H9 (cell line): ENCODE results near the gene PPP3CA. TPM values are rescaled to one million over a fixed set of nuclear protein-coding genes. Genes with fewer than 3 reads are reported as not detected.

Source experiments
- DNase-seq: peaks from one replicate; pipeline ENCODE4 v3.0.0-alpha.2; 2017
- H2AFZ ChIP-seq: one replicate; pipeline ENCODE4 v1.6.1; 2013; ENCODE audit warnings: mild to moderate bottlenecking, low read length, control low read depth, moderate library complexity
- H2AK5ac ChIP-seq: 2 replicates; pipeline ENCODE4 v1.6.1; 2013; ENCODE audit warnings: low read length, control low read depth, mixed read lengths; ENCODE audit not compliant: insufficient read length
- H2BK120ac ChIP-seq: one replicate; pipeline ENCODE4 v1.6.1; 2013; ENCODE audit warnings: low read depth, mild to moderate bottlenecking, low read length, control low read depth, inconsistent platforms; ENCODE audit not compliant: poor library complexity, severe bottlenecking
- H2BK12ac ChIP-seq: 2 replicates; pipeline ENCODE4 v1.6.1; 2013; ENCODE audit warnings: low read length, control low read depth, mixed read lengths, low read depth; ENCODE audit not compliant: insufficient read length
- H2BK15ac ChIP-seq: 2 replicates; pipeline ENCODE4 v1.6.1; 2013; ENCODE audit warnings: low read depth, low read length, control low read depth
- H2BK20ac ChIP-seq: one replicate; pipeline ENCODE4 v1.6.1; 2013; ENCODE audit warnings: low read depth, mild to moderate bottlenecking, low read length, control low read depth, inconsistent platforms; ENCODE audit not compliant: poor library complexity, severe bottlenecking
- H2BK5ac ChIP-seq: 2 replicates; pipeline ENCODE4 v1.6.1; 2013; ENCODE audit warnings: low read length, control low read depth, mixed read lengths; ENCODE audit not compliant: insufficient read length
- H3K14ac ChIP-seq: 2 replicates; pipeline ENCODE4 v1.6.1; 2013; ENCODE audit warnings: low read length, control low read depth; ENCODE audit not compliant: insufficient read depth
- H3K18ac ChIP-seq: 2 replicates; pipeline ENCODE4 v1.6.1; 2013; ENCODE audit warnings: low read depth, mild to moderate bottlenecking, mixed read lengths, low read length, control low read depth; ENCODE audit not compliant: insufficient read length
- H3K23ac ChIP-seq: 2 replicates; pipeline ENCODE4 v1.6.1; 2013; ENCODE audit warnings: low read length, control low read depth, mixed read lengths, low read depth; ENCODE audit not compliant: insufficient read length
- H3K23me2 ChIP-seq: 2 replicates; pipeline ENCODE4 v1.6.1; 2013; ENCODE audit warnings: low read depth, mild to moderate bottlenecking, mixed read lengths, low read length, control low read depth; ENCODE audit not compliant: insufficient read length, poor library complexity, severe bottlenecking
- H3K27ac ChIP-seq: 2 replicates; pipeline ENCODE4 v1.5.1; 2013; ENCODE audit warnings: low read length, control low read depth, mixed read lengths, low read depth; ENCODE audit not compliant: insufficient read length
- H3K27me3 ChIP-seq: 2 replicates; pipeline ENCODE4 v1.6.1; 2013; ENCODE audit warnings: low read length, control low read depth, inconsistent platforms; ENCODE audit not compliant: insufficient read depth
- H3K4ac ChIP-seq: 2 replicates; pipeline ENCODE4 v1.6.1; 2013; ENCODE audit warnings: low read depth, mild to moderate bottlenecking, control low read depth, inconsistent platforms, low read length, moderate library complexity
- H3K4me1 ChIP-seq: 2 replicates; pipeline ENCODE4 v1.6.1; 2013; ENCODE audit warnings: low read length, control low read depth, inconsistent platforms; ENCODE audit not compliant: insufficient read depth
- H3K4me2 ChIP-seq: 2 replicates; pipeline ENCODE4 v1.6.1; 2013; ENCODE audit warnings: low read length, control low read depth, mixed read lengths; ENCODE audit not compliant: insufficient read length, insufficient read depth
- H3K56ac ChIP-seq: 2 replicates; pipeline ENCODE4 v1.6.1; 2013; ENCODE audit warnings: low read depth, mild to moderate bottlenecking, mixed read lengths, low read length, control low read depth; ENCODE audit not compliant: insufficient read length
- H3K79me1 ChIP-seq: 2 replicates; pipeline ENCODE4 v1.6.1; 2013; ENCODE audit warnings: low read depth, mild to moderate bottlenecking, moderate library complexity, low read length, control low read depth, inconsistent platforms; ENCODE audit not compliant: insufficient read depth, poor library complexity, severe bottlenecking
- H3K79me2 ChIP-seq: 2 replicates; pipeline ENCODE4 v1.6.1; 2013; ENCODE audit warnings: low read length, control low read depth, inconsistent platforms; ENCODE audit not compliant: insufficient read depth
- H3K9ac ChIP-seq: 2 replicates; pipeline ENCODE4 v1.6.1; 2013; ENCODE audit warnings: low read length, control low read depth, mixed read lengths; ENCODE audit not compliant: insufficient read length; ENCODE audit errors: extremely low read depth
- H3K9me3 ChIP-seq: one replicate; pipeline ENCODE4 v1.6.1; 2013; ENCODE audit warnings: low read depth, low read length, inconsistent platforms; ENCODE audit not compliant: control insufficient read depth
- H3T11ph ChIP-seq: one replicate; pipeline ENCODE4 v1.6.1; 2013; ENCODE audit warnings: mild to moderate bottlenecking, low read length, control low read depth, inconsistent platforms
- H4K20me1 ChIP-seq: one replicate; pipeline ENCODE4 v1.6.1; 2013; ENCODE audit not compliant: control insufficient read depth, insufficient read length, insufficient read depth
- H4K5ac ChIP-seq: 2 replicates; pipeline ENCODE4 v1.6.1; 2013; ENCODE audit warnings: low read depth, mild to moderate bottlenecking, mixed read lengths, low read length, control low read depth; ENCODE audit not compliant: insufficient read length
- H4K8ac ChIP-seq: replicated peaks from 2 replicates; pipeline ENCODE4 v1.6.1; 2013; ENCODE audit warnings: low read length, control low read depth, mixed read lengths, low read depth; ENCODE audit not compliant: insufficient read length
- H4K91ac ChIP-seq: 2 replicates; pipeline ENCODE4 v1.6.1; 2013; ENCODE audit warnings: low read depth, mild to moderate bottlenecking, moderate library complexity, mixed read lengths, low read length, control low read depth; ENCODE audit not compliant: insufficient read length
- H3K27ac Mint-ChIP-seq, 3 experiments: 2 replicates in 2 of 3; 3 replicates in 1 of 3; pipeline ENCODE4 v1.8.0; 2020 to 2021; ENCODE audit warnings: mixed read lengths in 3 of 3, mild to moderate bottlenecking in 1 of 3, moderate library complexity in 1 of 3
- H3K27me3 Mint-ChIP-seq: 2 replicates; pipeline ENCODE4 v1.8.0; 2021; ENCODE audit warnings: low read depth, mild to moderate bottlenecking, moderate library complexity, mixed read lengths
- H3K36me3 Mint-ChIP-seq, 3 experiments: 2 replicates in 2 of 3; 3 replicates in 1 of 3; pipeline ENCODE4 v1.8.0; 2020 to 2021; ENCODE audit warnings: low read depth in 3 of 3, mixed read lengths in 3 of 3; ENCODE audit not compliant: insufficient read depth in 1 of 3
- H3K4me1 Mint-ChIP-seq, 2 experiments: 2 replicates each; pipeline ENCODE4 v1.8.0; 2020; ENCODE audit warnings: mixed read lengths in 2 of 2
- H3K4me3 Mint-ChIP-seq, 2 experiments: 2 replicates in 1 of 2; 3 replicates in 1 of 2; pipeline ENCODE4 v1.8.0; 2020 to 2021; ENCODE audit warnings: mild to moderate bottlenecking in 2 of 2, mixed read lengths in 2 of 2, moderate library complexity in 1 of 2
- H3K9me3 Mint-ChIP-seq, 2 experiments: 2 replicates in 1 of 2; 3 replicates in 1 of 2; pipeline ENCODE4 v1.8.0; 2020; ENCODE audit warnings: mild to moderate bottlenecking in 2 of 2, mixed read lengths in 2 of 2, moderate library complexity in 1 of 2
- WGBS: extraction: QIAGEN DNeasy Blood & Tissue Kit; methylation state at CpG from one replicate; pipeline ENCODE4 v1.1.7; 2013; ENCODE audit warnings: missing lambda C conversion rate, low lambda C conversion rate, mixed read lengths; ENCODE audit not compliant: insufficient read length; ENCODE audit errors: extremely low coverage; 5-methylcytosine and 5-hydroxymethylcytosine counted together
- total RNA-seq: library from RNA; stranded (reverse); gene quantifications from 2 replicates; pipeline ENCODE4 v1.2.1, GENCODE V29; 2021
- TF ChIP-seq, protein P1 (sequence below): fragments of 200-600 bp; sonication (generic); conservative IDR thresholded peaks from 3 replicates; pipeline ENCODE4 v1.8.0; 2021; ENCODE audit warnings: antibody characterized with exemption, mild to moderate bottlenecking

PPP3CA gene
- total RNA-seq, 1 experiment from 2014 or later = 16.8 TPM

DNA sequence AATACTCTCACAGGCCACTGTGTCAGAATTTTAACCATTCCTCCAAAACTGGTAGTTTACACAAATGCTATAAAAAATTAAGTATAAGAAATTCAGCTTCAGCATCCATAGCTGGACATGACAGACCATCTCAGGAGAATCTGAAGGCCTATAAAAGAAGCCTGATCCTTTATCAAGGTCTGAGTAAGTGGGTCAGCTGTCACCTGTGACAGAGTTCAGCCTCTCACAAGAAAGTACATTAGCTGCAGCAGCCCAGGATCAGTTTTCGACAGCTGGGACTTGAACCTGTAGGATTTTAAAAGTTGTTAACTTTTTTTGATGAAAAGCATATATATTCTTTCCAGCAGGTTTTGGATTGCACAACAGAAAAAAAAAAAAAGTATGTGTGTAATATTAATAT, 60.7 kb downstream of the PPP3CA start:
- Mint-ChIP-seq H3K27ac (peak overlapping the region in 1 of 3 experiments; percentile 51; a peak in 1 of 7 replicates), H3K9me3 (no peaks in the 10 kb centered on the region), H3K36me3 (no peaks in the 10 kb centered on the region; a peak in 1 of 7 replicates), H3K27me3 (no peaks in the 10 kb centered on the region), H3K4me1 (peaks cover 46 to 70% of the 10 kb centered on the region in 2 experiments), H3K4me3 (no peak overlapping the region)
- no CpG with 5 or more reads among the region's 1 CpG for WGBS
- Histone ChIP-seq H2BK5ac (no peak overlapping the region), H3K4me1 (peaks cover 22% of the 10 kb centered on the region), H3K9me3 (no peaks in the 10 kb centered on the region), H3K4ac (no peak overlapping the region), H3K14ac (no peak overlapping the region), H3K56ac (no peak overlapping the region), H2AFZ (no peak overlapping the region), H4K91ac (no peak overlapping the region), H3K18ac (no peak overlapping the region), H2BK15ac (no peak overlapping the region), H3K4me2 (no peak overlapping the region), H4K8ac (no peak overlapping the region), H3K23ac (no peak overlapping the region), H2BK12ac (no peak overlapping the region), H3T11ph (no peak overlapping the region), H3K23me2 (no peaks in the 10 kb centered on the region), H3K27me3 (no peaks in the 10 kb centered on the region), H3K79me1 (no peaks in the 10 kb centered on the region), H3K9ac (no peak overlapping the region), H4K20me1 (no peaks in the 10 kb centered on the region), H2BK120ac (no peak overlapping the region), H4K5ac (no peak overlapping the region), H2AK5ac (no peak overlapping the region), H3K27ac (no peak overlapping the region), H3K79me2 (peaks cover 2% of the 10 kb centered on the region; the same call in 1 of the 2 replicates), H2BK20ac (no peak overlapping the region)
- TF ChIP-seq, protein P1, sequence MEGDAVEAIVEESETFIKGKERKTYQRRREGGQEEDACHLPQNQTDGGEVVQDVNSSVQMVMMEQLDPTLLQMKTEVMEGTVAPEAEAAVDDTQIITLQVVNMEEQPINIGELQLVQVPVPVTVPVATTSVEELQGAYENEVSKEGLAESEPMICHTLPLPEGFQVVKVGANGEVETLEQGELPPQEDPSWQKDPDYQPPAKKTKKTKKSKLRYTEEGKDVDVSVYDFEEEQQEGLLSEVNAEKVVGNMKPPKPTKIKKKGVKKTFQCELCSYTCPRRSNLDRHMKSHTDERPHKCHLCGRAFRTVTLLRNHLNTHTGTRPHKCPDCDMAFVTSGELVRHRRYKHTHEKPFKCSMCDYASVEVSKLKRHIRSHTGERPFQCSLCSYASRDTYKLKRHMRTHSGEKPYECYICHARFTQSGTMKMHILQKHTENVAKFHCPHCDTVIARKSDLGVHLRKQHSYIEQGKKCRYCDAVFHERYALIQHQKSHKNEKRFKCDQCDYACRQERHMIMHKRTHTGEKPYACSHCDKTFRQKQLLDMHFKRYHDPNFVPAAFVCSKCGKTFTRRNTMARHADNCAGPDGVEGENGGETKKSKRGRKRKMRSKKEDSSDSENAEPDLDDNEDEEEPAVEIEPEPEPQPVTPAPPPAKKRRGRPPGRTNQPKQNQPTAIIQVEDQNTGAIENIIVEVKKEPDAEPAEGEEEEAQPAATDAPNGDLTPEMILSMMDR = no peak
- no peak for DNase-seq
